DMS 273 treated with DMSO at 0.1 percent for 48 hours (cell line): ENCODE data around the gene ATG2A.
A peak's percentile ranks its signal among the peaks of the same experiment; 100 is the strongest.

Experiments
- DNase-seq: peaks from one replicate; lab custom pipeline; 2025; lab: John Stamatoyannopoulos, UW

Gene ATG2A

GRCh38 chr11:64884019-64884418 is 33.0 kb downstream of the ATG2A start:
- DNase-seq: no peak

GRCh38 chr11:64883575-64883974 is 33.4 kb downstream of the ATG2A start:
- no peak for DNase-seq

GRCh38 chr11:64882243-64882642 is 34.8 kb downstream of the ATG2A start:
- DNase-seq: no peak

GRCh38 chr11:64881476-64881875 is 35.5 kb downstream of the ATG2A start:
- DNase-seq: no peak

- no peak for DNase-seq
Observed at GRCh38 chr11:64880240-64881001, 36.6 kb downstream of the ATG2A start.

GRCh38 chr11:64879244-64879900 is 37.6 kb downstream of the ATG2A start:
- no peak for DNase-seq

- peak; percentile 88 for DNase-seq
Observed at GRCh38 chr11:64878494-64879243, 38.3 kb downstream of the ATG2A start, which contains the start of gene EHD1. Gene EHD1 (minus strand): TSS chr11:64878621. CDS start chr11:64878464, 157 bp downstream.

GRCh38 chr11:64878223-64878493 is 38.9 kb downstream of the ATG2A start:
- DNase-seq: no peak

GRCh38 chr11:64877390-64878222 is 39.4 kb downstream of the ATG2A start:
- DNase-seq: no peak

GRCh38 chr11:64876835-64877341 is 40.1 kb downstream of the ATG2A start:
- DNase-seq: no peak

GRCh38 chr11:64876229-64876750 is 40.7 kb downstream of the ATG2A start:
- no peak for DNase-seq

- no peak for DNase-seq
Observed at GRCh38 chr11:64875369-64876228, 41.4 kb downstream of the ATG2A start.

GRCh38 chr11:64874308-64875240 is 42.4 kb downstream of the ATG2A start:
- no peak for DNase-seq

GRCh38 chr11:64872790-64873488 is 44.1 kb downstream of the ATG2A start:
- no peak for DNase-seq

- DNase-seq: no peak
Observed at GRCh38 chr11:64871492-64871891, 45.5 kb downstream of the ATG2A start.

GRCh38 chr11:64870893-64871466 is 46.0 kb downstream of the ATG2A start:
- no peak for DNase-seq

GRCh38 chr11:64870176-64870892 is 46.7 kb downstream of the ATG2A start:
- no peak for DNase-seq
